ENCODE results near the gene PLEKHJ1.

Gene PLEKHJ1

DNA sequence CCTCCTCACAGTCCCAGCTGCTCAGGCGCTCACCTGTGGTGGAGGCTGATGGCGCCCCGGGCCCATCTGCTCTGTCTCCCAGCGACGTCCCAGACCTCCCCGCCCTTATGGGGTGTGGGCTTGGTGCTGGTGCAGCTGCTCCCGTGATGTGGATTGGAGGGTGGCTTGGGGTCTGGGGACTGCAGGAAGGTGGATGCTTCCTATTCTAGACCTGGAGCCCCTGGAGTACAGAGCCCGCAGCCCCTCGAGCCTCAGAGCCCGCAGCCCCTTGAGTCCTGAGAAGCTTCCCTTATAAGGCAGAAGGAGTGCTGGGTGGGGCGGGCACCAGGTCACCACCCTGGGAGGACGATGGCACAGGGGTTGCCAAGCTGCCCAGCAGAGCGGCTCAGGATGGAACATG lies 40.8 kb downstream of the PLEKHJ1 start:
- no peak for DNase-seq

DNA sequence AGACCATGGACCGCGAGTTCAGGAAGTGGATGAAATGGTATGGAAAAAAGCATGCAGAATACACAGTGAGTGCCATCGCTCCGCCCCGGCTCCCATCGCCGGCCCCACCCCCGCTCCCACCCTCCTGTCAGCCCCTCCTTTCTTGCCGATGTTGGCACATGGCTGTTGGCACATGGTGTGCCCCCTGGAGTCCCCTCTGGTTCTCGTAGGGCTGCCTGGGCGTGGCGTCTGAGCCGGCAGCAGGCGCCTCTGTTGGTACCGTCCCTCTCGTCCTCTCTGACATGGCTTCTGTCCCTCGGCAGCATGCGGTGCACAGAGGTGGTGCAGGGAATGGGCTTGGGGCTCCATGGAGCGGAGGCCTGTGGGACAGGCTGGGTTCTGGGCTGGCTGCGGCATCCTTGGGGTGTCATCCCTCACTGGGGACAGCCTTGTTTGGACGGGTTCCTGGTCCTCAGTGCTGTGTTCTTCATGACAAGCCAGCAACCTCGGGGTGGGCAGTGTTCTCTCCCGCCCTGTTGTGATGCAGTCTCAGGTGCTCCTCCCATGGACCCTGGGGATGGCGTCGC lies 41.5 kb downstream of the PLEKHJ1 start:
- DNase-seq = no peak

- DNase-seq = no peak
Measured at GRCh38 chr19:2193807-2194206, 42.3 kb downstream of the PLEKHJ1 start.

- DNase-seq = no peak
Measured at GRCh38 chr19:2192862-2193261, 43.3 kb downstream of the PLEKHJ1 start.

GRCh38 chr19:2191456-2192310 lies 44.4 kb downstream of the PLEKHJ1 start:
- no peak for DNase-seq

DNA sequence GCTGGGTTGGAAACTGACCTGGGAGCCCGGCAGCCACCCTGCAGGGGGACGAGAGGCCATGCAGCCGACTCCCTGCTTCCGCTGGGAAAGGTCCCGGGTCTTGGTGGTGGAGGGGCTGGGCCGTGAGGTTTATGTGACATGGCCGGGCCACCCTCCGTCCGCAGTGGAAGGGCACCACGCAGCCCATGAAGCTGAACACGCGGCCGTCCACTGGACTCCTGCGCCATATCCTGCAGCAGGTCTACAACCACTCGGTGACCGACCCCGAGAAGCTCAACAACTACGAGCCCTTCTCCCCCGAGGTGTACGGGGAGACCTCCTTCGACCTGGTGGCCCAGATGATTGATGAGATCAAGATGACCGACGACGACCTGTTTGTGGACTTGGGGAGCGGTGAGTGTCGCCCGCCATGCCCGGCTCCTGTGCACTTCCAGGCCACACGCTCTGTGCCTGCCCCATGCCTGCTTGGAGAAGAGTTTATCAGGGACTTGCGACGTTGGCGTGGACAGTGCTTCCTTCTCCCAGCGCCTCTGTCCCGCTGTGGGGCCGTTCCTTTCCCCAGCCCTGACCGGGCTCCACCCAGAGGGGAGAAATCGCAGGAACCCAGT lies 45.2 kb downstream of the PLEKHJ1 start:
- DNase-seq = no peak

DNA sequence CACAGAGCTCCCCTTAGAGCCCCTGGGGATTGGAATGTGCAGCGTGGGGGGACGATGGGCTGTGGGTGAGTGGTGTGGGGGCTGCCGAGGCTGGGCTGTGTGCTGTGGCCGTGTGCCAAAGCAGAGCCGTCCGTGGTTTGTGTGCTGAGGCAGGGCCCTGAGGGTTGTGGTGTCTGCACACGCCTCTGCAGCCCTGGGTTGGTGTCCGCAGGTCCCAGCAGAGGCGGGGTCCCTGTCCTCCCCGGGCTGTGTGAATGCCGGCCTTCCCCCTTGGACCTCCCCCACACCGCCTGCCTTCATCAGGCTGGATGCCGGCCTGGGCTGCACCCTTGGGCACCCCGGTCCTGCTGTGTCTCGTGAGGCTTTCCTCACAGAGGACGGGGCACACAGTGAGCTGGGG lies 46.2 kb downstream of the PLEKHJ1 start:
- no peak for DNase-seq

GRCh38 chr19:2188708-2189385 lies 47.3 kb downstream of the PLEKHJ1 start:
- DNase-seq = no peak

DNA sequence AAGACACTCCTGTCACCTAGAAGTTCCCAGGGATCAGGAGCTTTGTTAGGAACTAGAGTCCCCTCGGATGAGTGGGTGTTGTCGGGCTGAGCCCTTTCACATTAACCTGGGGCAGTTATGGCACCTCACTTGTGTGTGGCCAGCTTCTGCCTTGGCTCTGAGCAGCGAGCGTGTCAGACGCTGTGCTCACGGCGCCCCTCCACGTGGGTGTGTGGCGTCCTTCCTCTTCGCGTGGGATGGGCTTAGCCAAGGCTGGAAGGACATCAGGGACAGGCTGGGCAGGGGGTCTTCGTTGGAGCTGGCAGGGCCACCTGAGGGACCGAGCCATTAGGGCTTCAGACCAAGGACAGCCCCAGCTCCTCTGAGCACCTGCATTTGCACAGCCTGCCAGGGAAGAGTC lies 49.0 kb downstream of the PLEKHJ1 start:
- DNase-seq = no peak

DNA sequence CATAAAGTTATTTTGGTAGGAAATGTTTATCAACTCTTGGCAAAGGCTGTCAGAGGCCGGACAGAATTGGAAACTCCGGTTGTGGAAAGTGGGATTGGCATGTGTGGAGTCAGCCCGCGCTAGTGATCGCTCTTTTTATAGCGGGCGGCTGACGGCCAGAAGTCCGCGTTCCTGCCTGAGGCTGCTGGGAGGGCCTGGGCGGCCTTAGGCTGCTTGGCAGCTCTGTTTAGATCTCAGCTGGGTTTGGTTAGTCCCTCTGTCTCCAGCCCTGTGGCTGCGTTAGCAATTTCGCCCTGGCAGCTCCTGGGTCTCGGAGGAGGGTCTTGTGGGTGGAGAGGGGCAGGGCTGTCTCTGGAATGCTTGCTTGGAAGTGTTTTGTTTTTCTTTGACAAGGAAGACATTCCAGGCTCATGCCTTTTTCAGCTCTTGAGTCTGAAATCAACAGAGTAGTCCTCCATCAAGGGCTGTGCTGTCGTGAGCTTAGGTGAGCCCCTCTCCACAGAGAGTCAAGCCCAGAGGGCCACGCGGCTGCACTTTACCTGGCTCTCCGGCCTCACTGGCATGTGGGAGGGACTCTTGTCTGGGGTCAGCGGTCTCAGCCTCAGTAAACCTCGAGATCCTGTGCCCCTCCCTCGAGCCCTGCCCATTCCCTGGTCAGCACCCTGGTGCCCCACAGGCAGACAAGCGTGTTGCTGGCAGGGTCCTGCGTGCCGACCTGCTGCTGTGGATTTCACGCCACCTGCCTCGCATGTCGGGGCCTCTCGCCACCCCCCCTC lies 49.9 kb downstream of the PLEKHJ1 start:
- DNase-seq = no peak

- DNase-seq = no peak
Measured at GRCh38 chr19:2185734-2186070, 50.4 kb downstream of the PLEKHJ1 start.

GRCh38 chr19:2184422-2184975 lies 51.6 kb downstream of the PLEKHJ1 start:
- no peak for DNase-seq

All from activated naive CD4-positive, alpha-beta T cell treated with anti-CD3 and anti-CD28 coated beads, Interleukin-2, amount 50 U/mL, for 16 hours (primary cell).